ENCODE data around the gene ARHGAP1.

- no peak for TF ChIP-seq CTCF (conservative IDR thresholded peaks at IDR 0.05; ENCODE audit: low read depth, low read length)
- no peak for TF ChIP-seq EZH2 (IDR thresholded peaks at IDR 0.05; ENCODE audit: low read length, unreplicated experiment)
- TF ChIP-seq EZH2phosphoT487 (IDR thresholded peaks at IDR 0.05; ENCODE audit: borderline replicate concordance, low read length): no peak
Observed at GRCh38 chr11:46733234-46733633, 32.8 kb upstream of the ARHGAP1 start.

Measured in PC-3 (cell line).